Psoas muscle (tissue), 8 donors: ENCODE data around the gene TYROBP. TPM values are rescaled to one million over a fixed set of nuclear protein-coding genes. Genes with fewer than 3 reads are reported as not detected.

Source experiments
- ATAC-seq, 4 donors: fragments of 200-7000 bp; cut with Tn5 transposase; one replicate each; pipeline ENCODE4 v1.9.1; 2020; ENCODE audit warnings: moderate library complexity in 3 of 4, mild to moderate bottlenecking in 2 of 4
- DNase-seq, 2 donors: peaks; one replicate each; pipeline ENCODE4 v3.0.0-alpha.2; 2020
- H3K27ac ChIP-seq: fragments of 200-600 bp; one replicate; pipeline ENCODE4 v1.8.0; 2022
- H3K27me3 ChIP-seq, 3 donors: fragments of 200-600 bp in 1 of 3; one replicate each; pipeline versions ENCODE4 v1.6.1 to v1.8.0; 2013 to 2022; ENCODE audit warnings: low read length in 2 of 3, mild to moderate bottlenecking in 2 of 3, moderate library complexity in 1 of 3; ENCODE audit not compliant: insufficient read depth in 3 of 3
- H3K36me3 ChIP-seq, 2 donors: fragments of 200-600 bp in 1 of 2; one replicate each; pipeline versions ENCODE4 v1.6.1 to v1.8.0; 2013 to 2022; ENCODE audit warnings: low read depth in 1 of 2, mild to moderate bottlenecking in 1 of 2, moderate library complexity in 1 of 2; ENCODE audit not compliant: insufficient read depth in 1 of 2
- H3K4me1 ChIP-seq: fragments of 200-600 bp; one replicate; pipeline ENCODE4 v1.8.0; 2022
- H3K4me3 ChIP-seq: fragments of 200-600 bp; one replicate; pipeline ENCODE4 v1.8.0; 2022; ENCODE audit warnings: mild to moderate bottlenecking
- H3K9me3 ChIP-seq: fragments of 200-600 bp; one replicate; pipeline ENCODE4 v1.8.0; 2022
- WGBS, 3 donors: extraction: QIAGEN DNeasy Blood & Tissue Kit; methylation state at CpG; one replicate each; pipeline versions ENCODE4 v1.1.6 to v1.1.7; 2013; 5-methylcytosine and 5-hydroxymethylcytosine counted together
- intact Hi-C, 2 donors: fragments of 100-400 bp; cut with DNase I; formaldehyde crosslinking; loops; one replicate each; pipeline versions ENCODE4 v1.11.0 to v1.14.2; 2022
- polyA plus RNA-seq, 3 donors: library from polyadenylated mRNA; stranded (reverse); fragments of 200-250 nt; gene quantifications; one replicate each; pipeline ENCODE4 v1.2.3, GENCODE V29; 2013
- total RNA-seq, 4 donors: library from RNA; stranded (reverse); fragmentation: NEBNext Ultra II Directional in 2 of 4; extraction: Animal tissue kit (Norgen Biotek cat#: 25700) in 2 of 4; gene quantifications; one replicate each; pipeline versions ENCODE4 v1.2.1 to v1.2.4, GENCODE V29; 2021 to 2023
- TF ChIP-seq, protein P1 (sequence below): fragments of 200-600 bp; IDR thresholded peaks from one replicate; pipeline ENCODE4 v1.8.0; 2022; ENCODE audit warnings: antibody characterized with exemption
- donor health status: healthy with polysubstance abuse.
- donor health status: DM: no; HTN: no; CAD: no; lungs with moderate emphysema.
- donor health status: Bipolar disorder and iron deficiency.
- donor health status: healthy.
- donor health status: DM: yes; HTN: yes; CAD: no.
- donor health status: DM: no; HTN: no; CAD: no.
- donor health status: DM: no; HTN: no; CAD: no.
- donor health status: DM: yes; HTN: yes; CAD: no.

Gene TYROBP
- total and polyA plus RNA-seq, 7 donors, result 7.8 to 22.1 (median 11.9) TPM

- H3K4me1 ChIP-seq, result peaks cover 20% of the 10 kb centered on the region
- no peaks in the 10 kb centered on the region for H3K9me3 ChIP-seq
- peak overlapping the region; percentile 71 for H3K27ac ChIP-seq
- intact Hi-C loops, result loop anchor here in 1 of 2 donors (10.0 kb wide), 1 partner anchor 393 kb away; the partner anchor contains the start of gene TMEM147
- TF ChIP-seq, protein P1, sequence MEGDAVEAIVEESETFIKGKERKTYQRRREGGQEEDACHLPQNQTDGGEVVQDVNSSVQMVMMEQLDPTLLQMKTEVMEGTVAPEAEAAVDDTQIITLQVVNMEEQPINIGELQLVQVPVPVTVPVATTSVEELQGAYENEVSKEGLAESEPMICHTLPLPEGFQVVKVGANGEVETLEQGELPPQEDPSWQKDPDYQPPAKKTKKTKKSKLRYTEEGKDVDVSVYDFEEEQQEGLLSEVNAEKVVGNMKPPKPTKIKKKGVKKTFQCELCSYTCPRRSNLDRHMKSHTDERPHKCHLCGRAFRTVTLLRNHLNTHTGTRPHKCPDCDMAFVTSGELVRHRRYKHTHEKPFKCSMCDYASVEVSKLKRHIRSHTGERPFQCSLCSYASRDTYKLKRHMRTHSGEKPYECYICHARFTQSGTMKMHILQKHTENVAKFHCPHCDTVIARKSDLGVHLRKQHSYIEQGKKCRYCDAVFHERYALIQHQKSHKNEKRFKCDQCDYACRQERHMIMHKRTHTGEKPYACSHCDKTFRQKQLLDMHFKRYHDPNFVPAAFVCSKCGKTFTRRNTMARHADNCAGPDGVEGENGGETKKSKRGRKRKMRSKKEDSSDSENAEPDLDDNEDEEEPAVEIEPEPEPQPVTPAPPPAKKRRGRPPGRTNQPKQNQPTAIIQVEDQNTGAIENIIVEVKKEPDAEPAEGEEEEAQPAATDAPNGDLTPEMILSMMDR, result no peak
- 23 to 28% (median 26%) methylated on average over 14 of the region's 14 CpGs for WGBS, 3 donors
- ATAC-seq, result peak in 2 of 4 donors; percentile 29 to 51
- peak overlapping the region; percentile 81 for H3K4me3 ChIP-seq
- no peaks in the 10 kb centered on the region for H3K27me3 ChIP-seq
- no peak for DNase-seq
- peaks cover 0 to 34% of the 10 kb centered on the region in 2 donors for H3K36me3 ChIP-seq
Measured at GRCh38 chr19:35937345-35938281, 29.5 kb upstream of the TYROBP start.

GRCh38 chr19:35936738-35937268 is 28.7 kb upstream of the TYROBP start:
- H3K27ac ChIP-seq, result peak overlapping the region; percentile 71
- H3K9me3 ChIP-seq, result no peaks in the 10 kb centered on the region
- intact Hi-C loops, result loop anchor here in 1 of 2 donors (10.0 kb wide), 1 partner anchor 392 kb away; the partner anchor contains the start of gene TMEM147
- no peaks in the 10 kb centered on the region for H3K27me3 ChIP-seq
- 15 to 19% (median 17%) methylated on average over 11 of the region's 11 CpGs for WGBS, 3 donors
- no peak for ATAC-seq
- H3K36me3 ChIP-seq, result peaks cover 0 to 26% of the 10 kb centered on the region in 2 donors
- H3K4me3 ChIP-seq, result peak overlapping the region; percentile 81
- TF ChIP-seq, protein P1, result no peak
- DNase-seq, result no peak
- H3K4me1 ChIP-seq, result peaks cover 20% of the 10 kb centered on the region

GRCh38 chr19:35935911-35936737 is 28.0 kb upstream of the TYROBP start, which contains the start of gene LRFN3:
LRFN3 (plus strand) TSS chr19:35936374; CDS start chr19:35939426, 3,052 bp downstream.
- intact Hi-C loops, result loop anchor here in 1 of 2 donors (10.0 kb wide), 1 partner anchor 391 kb away; the partner anchor contains the start of gene TMEM147
- H3K27ac ChIP-seq, result peak within 1 kb of the TSS; percentile 71
- TF ChIP-seq, protein P1, result no peak
- H3K4me1 ChIP-seq, result peaks cover 21% of the 10 kb centered on the region
- peak; percentile 74 to 80 for DNase-seq
- 1 to 2% (median 1%) methylated on average over 40 to 68 of the region's 68 CpGs for WGBS, 3 donors
- H3K9me3 ChIP-seq, result no peaks in the 10 kb centered on the region
- peak within 1 kb of the TSS; percentile 81 for H3K4me3 ChIP-seq
- peak; percentile 26 to 61 (median 42) for ATAC-seq
- no peaks in the 10 kb centered on the region for H3K27me3 ChIP-seq
- H3K36me3 ChIP-seq, result peaks cover 0 to 23% of the 10 kb centered on the region in 2 donors

DNA sequence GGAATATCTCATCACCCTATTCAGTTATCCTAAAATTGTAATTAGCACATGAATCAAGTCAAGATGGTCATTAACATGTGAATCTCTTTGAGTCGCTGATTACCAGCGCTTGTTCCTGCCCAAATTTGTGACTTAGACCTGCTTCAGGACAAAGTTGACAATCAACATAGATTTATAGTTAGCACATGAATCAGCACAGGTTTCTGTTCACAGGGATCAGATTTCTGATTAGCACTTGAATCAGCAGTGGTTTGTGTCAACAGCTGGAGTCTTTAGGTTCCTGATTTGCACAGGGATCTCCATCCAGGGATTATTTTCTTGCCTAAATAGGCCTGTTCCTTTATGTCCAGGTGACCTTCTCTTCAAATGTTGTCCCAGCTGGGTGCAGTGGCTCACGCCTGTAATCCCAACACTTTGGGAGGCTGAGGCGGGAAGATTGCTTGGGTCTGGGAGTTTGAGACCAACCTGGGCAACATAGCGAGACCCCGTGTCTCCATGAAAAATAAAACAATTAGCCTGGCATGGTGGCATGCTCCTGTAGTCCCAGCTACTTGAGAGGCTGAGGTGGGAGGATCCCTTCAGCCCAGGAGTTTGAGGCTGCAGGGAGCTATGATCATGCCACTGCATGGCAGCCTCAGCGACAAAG is 24.3 kb upstream of the TYROBP start:
- H3K9me3 ChIP-seq, result no peaks in the 10 kb centered on the region
- intact Hi-C loops, result loop anchor here (5.0 to 10.0 kb wide), 4 partner anchors 175 to 388 kb away; partner anchors contain the start of genes HSPB6 (in 1 of the 2), LIN37 (in 1 of the 2), PROSER3 (in 1 of the 2) and PSENEN (in 1 of the 2)
- 54 to 56% (median 55%) methylated on average over 7 of the region's 7 CpGs for WGBS, 3 donors

More for the DNA sequence above, 24.3 kb upstream of the TYROBP start:
- no peaks in the 10 kb centered on the region for H3K27me3 ChIP-seq
- no peak for ATAC-seq
- peak overlapping the region; percentile 62 for H3K27ac ChIP-seq
- H3K4me1 ChIP-seq, result peaks cover 17% of the 10 kb centered on the region
- H3K4me3 ChIP-seq, result peak overlapping the region; percentile 54
- DNase-seq, result no peak
- no peaks in the 10 kb centered on the region for H3K36me3 ChIP-seq
- TF ChIP-seq, protein P1, result no peak
